ENCODE measurements around the gene SRF.

The SRF gene

GRCh38 chr6:43147691-43148477 lies 23.2 kb upstream of the SRF start:
- no peak for DNase-seq

- DNase-seq: no peak
These were observed 21.8 kb upstream of the SRF start for GRCh38 chr6:43149265-43149664.

- no peak for DNase-seq
These were observed 20.9 kb upstream of the SRF start for GRCh38 chr6:43150051-43150751.

DNA sequence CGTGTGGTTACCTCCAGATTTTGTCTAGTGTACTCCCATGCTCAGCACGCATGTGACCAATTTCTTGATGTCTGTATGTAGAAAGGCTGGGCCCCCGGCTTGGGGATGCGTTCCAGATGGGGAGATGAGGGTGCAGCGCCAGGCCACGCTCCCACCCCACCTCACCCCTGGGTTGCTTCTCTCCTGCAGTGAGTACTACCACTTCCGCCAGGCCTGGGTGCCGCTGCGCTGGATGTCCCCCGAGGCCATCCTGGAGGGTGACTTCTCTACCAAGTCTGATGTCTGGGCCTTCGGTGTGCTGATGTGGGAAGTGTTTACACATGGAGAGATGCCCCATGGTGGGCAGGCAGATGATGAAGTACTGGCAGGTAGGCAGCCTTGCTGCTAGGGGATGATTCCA lies 11.5 kb upstream of the SRF start:
- DNase-seq: no peak

- no peak for DNase-seq
These were observed 7.2 kb upstream of the SRF start for GRCh38 chr6:43163899-43164298.

DNA sequence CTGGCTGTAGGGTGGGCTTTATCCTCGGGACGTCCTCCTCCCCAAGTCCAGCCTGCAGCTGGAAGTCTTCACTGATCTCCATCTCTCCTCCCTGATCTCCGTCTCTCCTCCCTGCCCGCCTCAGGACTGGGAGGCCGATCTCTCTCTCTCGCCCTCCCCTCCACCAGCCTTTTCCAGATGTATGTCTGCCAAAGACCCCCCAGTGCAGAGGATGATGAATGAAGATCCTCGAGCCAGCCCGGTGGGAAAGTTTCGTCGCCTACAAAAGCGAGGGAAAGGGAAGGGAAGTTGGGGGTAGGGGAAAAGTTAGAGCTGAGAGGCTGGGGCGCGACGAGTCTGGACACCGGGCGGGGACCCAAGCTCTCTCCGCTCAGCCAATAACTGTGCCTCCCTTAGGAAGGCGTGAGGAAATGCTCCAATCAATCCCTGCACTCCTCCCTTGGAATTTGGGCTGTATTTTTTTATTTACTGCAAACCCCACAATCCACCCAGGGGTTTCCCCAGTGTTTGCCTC lies 595 bp upstream of the SRF start:
- peak; percentile 90 for DNase-seq

GRCh38 chr6:43171707-43172103 lies 636 bp downstream of the SRF start:
- no peak for DNase-seq

DNA sequence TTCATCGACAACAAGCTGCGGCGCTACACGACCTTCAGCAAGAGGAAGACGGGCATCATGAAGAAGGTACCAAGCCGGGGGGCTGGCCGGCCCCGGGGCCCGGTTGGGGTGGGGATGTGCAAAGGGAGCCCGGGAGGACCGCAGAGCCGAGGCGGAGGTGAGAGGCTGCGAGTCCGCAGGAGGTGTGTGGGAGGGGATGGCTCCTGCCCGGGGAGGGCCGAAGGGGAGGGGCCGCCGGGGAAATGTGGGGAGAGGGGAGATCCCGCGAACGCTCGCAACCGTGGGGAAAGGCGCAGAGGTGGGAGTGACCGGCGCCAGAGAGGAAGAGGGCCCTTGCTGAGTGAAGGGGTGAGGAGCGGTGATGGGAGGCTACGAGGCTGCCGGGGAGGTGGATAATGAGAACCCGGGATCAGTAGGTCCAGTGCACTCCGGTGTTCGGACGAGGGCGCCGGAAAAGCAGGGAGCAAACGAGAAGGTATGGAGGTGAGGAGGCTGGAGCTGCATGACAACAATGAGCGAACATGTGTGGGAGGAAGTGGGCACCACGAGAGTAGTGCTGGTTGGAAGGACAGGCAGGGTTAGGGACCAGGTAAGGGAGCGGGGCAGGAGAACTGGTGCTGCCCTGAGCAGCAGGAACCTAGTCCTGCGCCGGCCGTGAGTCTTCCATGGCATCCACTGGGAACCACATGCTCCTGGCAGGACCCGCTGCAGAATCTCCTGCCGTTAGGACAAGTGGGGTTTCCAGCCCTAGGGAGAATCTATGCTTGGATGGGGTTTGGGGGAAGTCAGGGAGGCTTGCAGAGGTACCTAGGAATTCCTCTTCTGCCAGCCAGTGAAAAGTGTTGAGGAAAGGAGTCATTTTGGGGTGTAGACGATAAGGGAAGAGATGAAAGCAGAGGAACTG lies 1.3 kb downstream of the SRF start:
- DNase-seq: no peak

DNA sequence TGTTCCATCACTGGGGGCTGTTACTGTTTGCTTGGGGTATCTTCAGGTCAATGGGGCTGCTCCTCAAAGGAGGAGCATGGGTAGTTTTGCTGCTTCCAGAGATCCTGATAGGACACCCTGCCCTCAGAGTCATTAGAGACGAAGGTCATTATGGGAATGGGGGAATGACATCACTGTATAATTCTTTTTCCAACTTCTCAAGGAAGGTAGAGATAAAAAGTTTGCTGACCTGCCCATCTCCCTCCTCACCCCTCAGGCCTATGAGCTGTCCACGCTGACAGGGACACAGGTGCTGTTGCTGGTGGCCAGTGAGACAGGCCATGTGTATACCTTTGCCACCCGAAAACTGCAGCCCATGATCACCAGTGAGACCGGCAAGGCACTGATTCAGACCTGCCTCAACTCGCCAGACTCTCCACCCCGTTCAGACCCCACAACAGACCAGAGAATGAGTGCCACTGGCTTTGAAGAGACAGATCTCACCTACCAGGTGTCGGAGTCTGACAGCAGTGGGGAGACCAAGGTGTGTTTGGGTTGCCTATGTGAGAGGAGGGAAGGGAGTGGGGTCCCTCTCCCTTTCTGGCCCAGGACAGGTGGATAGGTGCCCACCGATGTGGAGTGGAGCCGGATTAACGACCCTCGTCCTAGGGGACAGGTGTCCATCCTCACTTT lies 2.7 kb downstream of the SRF start:
- DNase-seq: no peak

DNA sequence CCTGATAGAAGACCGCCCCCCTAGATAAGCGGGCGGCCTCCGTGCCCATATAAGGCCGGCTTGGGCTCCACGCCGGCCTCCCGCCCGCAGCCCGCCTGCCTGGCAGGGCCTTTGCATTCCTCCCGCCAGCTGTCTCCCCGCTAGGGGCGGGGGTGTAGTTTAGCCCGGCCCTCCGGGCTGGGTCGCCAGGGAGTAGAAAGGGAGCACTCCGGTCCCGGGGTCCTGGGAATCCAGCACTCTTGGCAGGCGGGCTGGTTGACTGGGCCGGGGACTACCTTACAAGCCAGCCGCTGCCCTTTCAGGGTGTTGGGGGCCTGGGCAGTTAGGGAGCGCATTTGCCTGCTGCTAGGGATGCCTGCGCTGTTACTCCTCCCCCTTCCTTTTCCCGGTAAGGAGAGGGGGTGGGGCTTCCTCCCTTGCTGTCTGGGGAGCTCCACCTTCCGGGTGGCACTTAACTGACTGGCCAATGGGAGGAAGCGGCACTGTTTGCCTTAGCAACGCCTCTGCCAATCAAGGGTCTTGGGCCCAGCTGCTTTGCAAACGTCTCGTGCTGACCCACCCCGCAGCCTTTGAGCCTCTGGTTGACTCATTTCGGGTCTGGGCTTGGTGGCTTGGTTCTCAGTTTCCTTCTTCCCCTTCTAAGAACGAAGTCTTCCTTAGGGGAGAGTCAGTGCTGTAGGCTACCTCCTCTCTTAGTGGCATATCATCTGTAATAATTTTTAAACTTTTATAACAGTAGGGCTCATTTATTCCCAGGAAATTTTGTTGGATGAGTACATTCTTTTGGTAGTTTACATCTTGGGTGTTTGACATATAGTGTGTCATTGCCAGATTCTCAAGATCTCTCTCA lies 3.4 kb downstream of the SRF start:
- peak; percentile 94 for DNase-seq

GRCh38 chr6:43175676-43176422 lies 4.8 kb downstream of the SRF start:
- no peak for DNase-seq

GRCh38 chr6:43176423-43176786 lies 5.3 kb downstream of the SRF start:
- DNase-seq: no peak

- no peak for DNase-seq
These were observed 7.1 kb downstream of the SRF start for GRCh38 chr6:43178150-43178549.

DNA sequence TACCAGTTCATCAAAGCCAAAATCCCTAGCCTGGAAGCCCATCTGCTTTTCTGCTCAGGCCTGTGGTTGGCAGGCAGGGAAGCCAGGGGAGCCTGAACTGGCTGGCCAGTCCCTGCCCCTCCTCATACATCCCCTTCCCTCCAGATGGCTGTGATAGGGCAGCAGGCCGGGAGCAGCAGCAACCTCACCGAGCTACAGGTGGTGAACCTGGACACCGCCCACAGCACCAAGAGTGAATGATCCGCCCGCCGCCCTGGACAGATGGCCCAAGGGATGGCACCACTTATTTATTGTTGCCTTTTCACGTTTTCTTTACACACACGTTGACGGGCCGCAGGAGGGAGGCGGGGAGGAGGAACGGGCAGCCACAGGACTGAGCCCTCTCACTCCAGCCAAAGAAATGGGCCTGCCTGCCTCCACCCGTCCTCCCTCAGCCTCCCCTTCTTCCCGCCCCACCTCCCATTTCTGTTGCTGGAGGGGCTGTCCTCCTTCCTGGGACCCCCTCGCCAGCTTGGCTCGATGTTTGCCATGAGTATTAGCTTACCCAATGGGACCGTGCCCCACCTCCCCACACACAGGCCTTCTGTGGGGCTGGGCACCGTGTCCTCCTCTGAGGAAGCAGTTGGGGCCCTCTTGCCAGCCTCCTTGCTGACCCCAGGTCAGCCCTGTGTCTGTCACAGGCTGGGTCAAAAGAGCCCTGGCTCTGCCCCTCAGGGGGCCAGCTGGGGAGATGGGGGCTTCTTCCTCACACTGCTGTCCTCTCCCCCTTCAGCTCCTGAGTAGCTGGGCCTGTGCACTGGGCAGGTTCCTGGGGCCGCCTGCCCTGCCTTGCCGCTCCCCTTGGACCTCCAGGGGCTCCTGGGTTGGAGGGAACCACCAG lies 8.1 kb downstream of the SRF start:
- no peak for DNase-seq

GRCh38 chr6:43180058-43180457 lies 9.0 kb downstream of the SRF start:
- DNase-seq: no peak

DNA sequence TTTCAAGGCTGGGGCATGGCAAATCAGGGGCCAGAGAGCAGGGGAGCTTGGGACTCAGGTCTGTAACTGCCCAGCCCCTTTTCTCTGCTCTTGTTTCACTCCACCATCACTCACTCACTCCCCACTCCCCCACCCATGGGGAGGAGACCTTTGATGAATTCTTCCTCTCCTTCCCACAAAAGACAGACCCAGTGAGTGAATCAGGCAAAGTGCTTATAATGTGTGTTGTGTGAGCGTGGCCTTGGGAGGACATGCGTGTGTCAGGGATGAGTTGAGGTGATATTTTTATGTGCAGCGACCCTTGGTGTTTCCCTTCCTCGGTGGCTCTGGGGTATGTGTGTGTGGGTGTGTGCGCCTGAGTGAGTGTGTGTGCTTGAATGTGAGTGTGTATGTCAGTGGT lies 9.9 kb downstream of the SRF start:
- DNase-seq: no peak

DNA sequence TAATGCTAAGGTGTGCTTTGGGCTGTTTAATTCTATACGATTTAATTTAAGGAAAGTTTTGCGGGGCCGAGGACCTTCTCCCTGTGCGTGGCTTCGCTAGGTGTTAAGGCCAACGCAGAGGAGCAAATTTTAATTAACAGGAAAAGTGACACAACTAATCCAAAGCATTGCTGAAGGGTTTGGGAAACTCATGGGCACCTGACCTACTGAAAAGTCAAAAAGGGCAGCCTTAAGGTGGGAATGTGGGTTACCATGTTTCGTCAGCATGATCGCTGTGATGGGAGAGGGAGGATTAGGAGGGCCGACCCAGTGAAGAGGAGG lies 10.5 kb downstream of the SRF start:
- peak; percentile 38 for DNase-seq

- peak; percentile 38 for DNase-seq
These were observed 11.1 kb downstream of the SRF start, which contains the start of gene CUL9 for GRCh38 chr6:43181942-43182860. TSS of gene CUL9 (plus strand) at chr6:43182196. CDS start at chr6:43184311, 2,115 bp downstream.

- no peak for DNase-seq
These were observed 12.4 kb downstream of the SRF start for GRCh38 chr6:43183441-43183840.
